IPS DF 19.7 (cell line): ENCODE results near the gene ZNF138.
"Not testable (repeated sequence)": the region's sequence is repeated elsewhere in the genome, so short reads cannot be mapped to it uniquely, and the experiment has no call there.

Experiments used
- DNase-seq: peaks from one replicate; pipeline ENCODE4 v3.0.0-alpha.2; 2013; ENCODE audit warnings: low read depth, low spot score

The ZNF138 gene

DNA sequence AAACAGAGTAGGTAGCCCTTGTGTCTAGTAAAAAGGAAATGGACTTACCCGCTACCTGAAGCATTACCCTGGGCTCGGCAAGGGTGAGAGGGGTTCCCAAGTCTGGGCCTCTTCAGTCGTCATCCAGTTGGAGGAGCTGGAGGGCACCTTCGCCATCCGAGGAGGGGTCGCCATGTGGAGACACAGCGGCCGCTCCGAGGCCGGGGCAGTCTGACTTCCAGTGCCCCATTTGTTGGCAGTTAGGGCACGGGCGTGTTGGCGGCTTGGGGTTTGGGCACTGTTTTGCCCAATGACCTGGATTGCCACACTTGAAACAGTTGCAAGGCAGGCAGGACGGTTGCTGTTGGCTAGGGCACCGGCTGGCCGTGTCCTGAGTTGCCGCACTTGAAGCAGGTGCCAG is 43.8 kb downstream of the ZNF138 start:
- not testable (repeated sequence) for DNase-seq

DNA sequence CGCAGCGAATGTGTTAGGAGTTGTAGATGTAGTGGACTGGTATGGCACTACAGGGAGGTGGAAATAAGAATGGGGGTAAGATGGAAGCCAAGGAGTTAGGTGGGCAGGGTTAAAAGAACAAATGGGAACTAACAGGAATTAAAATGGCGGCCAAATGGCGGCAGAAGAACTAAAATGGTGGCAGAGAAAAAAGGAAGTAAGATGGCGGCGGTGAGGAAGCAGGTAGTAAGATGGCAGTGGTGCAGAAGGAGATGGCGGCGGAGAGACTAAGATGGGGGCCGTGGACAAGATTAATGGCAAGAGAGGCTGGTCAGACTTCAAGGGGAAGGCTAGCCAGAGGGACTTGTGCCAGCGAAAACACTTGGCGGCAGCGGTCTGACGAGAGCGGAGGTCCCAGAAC is 44.5 kb downstream of the ZNF138 start:
- no peak for DNase-seq

DNA sequence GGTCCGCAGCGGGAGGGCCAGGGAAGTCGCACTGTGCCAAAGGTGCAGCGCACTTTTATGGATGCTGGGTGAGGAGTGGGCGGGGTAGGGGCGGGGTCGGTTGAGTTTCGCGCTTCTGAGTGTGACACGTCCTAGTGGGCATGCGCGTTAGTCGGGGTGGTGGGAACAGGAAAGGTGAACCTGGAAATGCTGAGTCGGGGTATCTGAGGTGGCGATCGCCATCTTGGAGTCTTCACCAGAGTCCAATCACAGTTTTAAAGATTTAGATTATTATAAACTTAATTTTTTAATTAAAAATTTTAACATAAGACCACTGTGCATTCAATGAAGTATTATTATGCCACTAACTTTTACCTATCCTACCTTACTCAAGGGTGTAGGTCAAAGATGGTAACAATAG is 45.7 kb downstream of the ZNF138 start:
- DNase-seq = no peak

DNA sequence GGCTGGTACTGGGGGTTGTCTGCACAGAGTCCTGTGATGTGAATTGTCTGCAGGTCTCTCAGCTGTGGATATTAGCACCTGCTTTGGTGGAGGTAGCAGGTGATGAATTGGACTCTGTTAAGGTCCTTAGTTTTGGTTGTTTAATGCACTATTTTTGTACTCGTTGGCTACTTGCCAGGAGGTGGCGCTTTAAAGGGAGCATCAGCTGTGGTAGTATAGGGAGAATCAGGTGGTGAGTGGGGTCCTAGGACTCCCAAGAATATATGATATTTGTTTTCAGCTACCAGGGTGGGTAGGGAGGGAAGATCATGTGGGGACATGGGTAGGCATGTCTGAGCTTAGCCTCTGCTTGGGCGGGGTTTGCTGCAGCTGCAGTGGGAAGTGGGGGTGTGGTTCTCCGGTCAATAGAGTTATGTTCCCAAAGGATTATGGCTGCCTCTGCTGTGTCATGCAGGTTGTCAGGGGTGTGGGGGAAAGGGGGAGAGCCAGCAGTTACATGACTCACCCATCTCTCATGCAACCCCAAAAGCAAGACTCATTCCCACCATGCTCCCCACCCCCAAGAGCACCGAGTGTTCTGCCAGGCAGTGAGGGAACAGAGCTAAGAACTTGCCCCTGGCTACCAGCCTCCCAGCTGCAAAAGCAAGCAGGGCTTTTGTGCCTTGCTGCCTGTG is 55.2 kb downstream of the ZNF138 start:
- no peak for DNase-seq

DNA sequence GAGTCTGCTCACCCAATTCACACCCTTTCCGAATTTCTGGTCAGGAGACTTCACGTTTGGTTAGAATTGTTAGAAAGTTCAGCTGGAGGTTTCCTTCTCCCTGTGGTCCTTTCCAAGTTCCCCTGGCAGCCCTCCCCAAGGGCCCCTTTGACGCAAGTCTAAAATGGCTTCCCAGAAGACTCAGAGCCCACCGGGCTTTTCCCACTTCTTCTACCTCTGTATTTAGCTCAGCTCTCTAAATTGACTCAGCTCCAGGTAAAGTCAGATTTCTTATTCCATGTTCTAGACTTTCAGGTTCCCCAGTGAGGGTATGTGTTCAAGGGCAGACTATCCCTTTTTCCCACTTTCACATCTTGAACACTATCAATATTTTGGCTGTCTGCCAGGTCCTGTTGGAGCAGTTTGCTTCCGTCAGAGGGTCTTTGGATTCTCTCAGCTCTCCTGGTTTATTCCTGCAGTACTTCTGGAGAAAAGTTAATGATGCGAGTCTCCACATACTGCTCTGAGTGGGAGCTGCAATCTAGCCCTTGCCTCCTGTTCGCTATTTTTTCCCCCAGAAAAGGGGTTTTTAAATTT is 55.8 kb downstream of the ZNF138 start:
- DNase-seq = no peak

DNA sequence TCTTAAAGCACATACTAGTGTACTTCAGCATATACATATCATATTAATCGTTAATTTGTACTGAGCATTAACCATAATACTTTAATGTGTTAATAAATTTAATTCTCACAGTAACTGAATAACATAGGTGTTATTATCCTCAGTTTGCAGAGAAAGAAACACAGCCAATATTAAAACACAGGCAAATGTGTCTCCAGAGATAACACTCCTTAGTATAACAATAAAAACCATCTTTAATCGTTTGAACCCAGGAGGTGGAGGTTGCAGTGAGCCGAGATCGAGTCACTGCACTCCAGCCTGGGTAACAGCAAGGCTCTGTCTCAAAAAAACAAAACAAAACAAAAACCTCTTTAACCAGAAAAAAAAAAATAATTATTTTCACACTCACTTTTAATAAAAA is 59.5 kb downstream of the ZNF138 start:
- DNase-seq = no peak

DNA sequence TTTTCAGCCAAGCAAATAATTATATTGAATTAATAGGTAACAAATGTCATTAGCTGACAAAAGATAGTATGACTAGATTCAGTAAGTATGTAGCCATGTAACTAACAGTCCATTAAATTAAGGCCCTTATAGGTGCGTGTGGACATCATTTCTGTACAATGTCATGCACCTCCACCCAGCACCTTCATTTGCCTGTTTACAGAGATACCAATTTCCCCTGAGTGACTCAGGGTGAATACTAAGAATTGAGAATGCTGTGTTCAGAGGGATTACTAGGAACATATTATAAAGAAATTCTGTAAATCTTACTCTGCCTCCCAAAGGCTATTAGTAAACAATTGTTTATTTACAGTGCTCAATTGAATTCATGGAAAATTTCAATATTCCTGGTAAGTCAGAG is 60.7 kb downstream of the ZNF138 start:
- DNase-seq = no peak

DNA sequence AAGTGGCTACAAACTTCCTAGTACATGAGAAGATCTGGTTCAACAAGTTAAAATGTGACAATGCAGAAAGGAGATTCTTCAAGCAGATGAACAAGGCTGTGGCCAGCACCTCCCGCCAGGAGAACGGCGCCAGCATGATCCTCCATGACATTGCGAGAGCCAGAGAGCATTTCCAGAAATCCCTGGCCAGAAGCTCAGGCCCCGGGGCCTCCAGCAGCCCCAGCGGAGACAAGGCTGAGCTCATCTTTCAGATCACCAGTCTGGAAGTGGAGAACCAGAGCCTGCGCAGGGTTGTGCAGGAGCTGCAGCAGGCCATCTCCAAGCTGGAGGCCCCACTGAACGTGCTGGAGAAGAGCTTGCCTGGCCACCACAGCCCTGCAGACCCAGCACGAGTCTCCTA is 68.8 kb downstream of the ZNF138 start:
- DNase-seq = no peak

DNA sequence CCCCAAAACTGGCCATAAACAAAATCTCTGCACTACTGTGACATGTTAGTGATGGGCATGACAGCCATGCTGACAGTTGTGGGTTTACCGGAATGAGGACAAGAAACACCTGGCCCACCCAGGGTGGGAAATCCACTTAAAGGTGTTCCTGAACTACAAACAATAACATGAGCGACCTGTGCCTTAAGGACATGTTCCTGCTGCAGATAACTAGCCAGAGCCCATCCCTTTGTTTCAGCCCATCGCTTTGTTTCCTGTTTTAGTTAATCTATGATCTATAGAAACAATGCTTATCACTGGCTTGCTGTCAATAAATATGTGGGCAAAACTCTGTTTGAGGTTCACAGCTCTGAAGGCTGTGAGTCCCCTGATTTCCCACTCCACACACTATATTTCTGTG is 69.3 kb downstream of the ZNF138 start:
- not testable (repeated sequence) for DNase-seq

DNA sequence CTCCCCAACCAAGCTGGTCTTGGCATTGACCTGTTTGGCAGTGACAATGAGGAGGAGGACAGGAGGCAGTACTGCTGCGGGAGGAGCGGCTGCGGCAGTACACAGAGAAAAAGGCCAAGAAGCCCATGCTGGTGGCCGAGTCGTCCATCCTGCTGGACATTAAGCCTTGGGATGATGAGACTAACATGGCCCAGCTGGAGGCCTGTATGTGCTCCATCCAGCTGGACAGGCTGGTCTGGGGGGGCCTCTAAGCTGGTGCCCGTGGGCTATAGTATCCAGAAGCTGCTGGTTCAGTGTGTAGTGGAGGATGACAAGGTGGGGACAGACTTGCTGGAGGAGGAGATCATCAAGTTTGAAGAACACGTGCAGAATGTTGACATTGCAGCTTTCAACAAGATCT is 69.7 kb downstream of the ZNF138 start:
- no peak for DNase-seq

DNA sequence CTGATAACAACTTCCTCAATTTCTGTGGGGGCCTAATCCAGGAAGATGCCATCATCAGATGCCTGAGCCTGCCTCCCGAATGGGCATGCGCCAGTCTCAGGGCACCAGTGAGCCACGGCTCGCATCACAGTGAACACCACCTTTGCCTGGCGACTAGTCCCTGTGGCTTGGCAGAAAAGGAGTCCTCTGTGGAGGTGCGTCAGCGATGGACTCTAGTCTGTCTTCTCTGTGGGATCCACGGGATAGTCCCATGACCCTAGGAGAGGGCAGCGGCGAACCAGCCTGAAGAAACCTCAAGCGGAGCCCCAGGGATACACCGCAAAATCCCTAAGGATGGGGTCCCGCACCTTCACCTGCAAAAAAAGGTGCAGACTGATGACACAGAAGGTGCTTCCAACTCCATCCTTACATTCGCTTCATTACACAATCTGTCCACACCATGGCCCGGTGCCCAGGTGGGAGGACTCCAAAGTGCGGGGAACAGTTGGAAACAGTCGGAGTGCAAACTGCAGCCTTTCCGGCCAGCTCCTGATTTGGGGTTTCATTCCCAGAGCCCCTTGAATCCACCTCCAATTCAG is 73.7 kb downstream of the ZNF138 start:
- DNase-seq = no peak

DNA sequence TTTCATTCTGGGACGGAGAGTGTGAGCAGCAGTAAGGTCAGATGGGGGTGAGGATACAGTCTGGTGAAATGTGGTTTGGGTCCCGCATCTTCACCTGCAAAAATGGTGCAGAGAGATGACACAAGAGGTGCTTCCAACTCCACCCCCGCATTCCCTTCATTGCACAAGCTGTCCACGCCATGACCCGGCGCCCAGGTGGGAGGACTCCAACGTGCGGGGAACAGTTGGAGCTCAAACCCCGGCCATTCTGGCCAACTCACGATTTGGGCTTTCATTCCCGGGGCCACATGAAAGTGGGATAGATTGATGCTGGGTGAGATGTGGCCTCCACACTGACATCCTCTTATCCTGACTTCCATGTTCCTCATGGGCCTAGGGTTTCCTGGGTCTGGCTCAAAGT is 74.3 kb downstream of the ZNF138 start:
- DNase-seq = no peak

DNA sequence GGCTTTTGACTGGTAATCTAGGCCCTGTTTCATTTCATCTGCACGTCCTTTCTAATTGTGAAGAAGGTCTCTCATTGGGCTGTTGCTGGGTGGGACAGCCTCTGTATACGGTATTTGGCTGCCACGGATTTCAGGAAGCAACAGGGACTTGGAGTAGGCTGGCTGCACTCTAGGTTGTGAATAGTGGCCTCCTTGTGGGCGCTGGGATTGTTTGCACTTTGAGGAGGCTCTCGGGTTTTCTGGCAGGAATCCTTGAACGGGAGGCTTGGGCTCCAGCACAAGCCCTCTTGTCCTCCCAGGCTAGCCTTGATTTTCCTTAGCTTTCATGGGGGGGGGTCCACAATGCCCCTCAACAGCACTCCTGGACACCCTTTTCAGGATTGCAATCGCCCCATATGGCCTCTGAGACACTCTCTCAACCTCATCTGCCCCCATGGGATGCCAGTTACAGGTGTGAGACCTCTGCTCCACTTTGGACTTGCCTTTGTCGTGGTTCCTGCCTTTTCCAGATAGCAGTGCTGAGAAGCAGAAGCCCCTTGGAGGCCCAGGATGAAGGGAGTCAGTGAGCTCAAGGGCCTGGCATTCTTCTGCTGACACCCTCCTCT is 75.0 kb downstream of the ZNF138 start:
- no peak for DNase-seq

DNA sequence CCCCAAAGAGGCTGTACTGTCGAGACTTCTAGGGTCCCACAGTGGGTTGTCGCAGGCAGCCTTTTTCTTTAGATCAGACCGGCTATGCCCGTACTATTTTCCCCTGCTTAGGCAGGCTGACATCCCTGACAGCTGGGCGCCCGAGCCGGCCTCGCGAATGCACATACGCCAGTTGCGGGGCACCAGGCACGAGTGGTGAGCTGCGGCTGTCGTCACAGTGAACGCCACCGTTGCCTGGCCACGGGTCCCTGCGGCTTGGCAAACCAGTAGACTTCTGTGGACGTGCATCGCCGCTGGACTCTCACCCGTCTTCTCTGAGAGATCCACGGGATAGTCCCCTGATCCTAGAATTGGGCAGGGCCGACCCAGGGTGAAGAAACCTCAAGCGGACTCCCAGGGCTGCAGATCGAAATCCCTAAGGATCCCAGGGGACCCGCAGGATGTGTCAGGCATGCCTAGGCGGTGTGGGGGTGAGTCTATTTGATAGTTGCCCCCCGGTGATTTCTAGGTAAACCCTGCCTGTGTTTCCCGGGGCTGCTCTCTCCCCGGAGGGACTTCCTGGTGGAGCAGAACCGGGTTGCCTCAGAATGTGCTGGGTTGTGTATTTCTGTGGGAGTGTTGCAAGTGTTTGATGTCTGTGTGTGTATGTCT is 75.8 kb downstream of the ZNF138 start:
- no peak for DNase-seq

DNA sequence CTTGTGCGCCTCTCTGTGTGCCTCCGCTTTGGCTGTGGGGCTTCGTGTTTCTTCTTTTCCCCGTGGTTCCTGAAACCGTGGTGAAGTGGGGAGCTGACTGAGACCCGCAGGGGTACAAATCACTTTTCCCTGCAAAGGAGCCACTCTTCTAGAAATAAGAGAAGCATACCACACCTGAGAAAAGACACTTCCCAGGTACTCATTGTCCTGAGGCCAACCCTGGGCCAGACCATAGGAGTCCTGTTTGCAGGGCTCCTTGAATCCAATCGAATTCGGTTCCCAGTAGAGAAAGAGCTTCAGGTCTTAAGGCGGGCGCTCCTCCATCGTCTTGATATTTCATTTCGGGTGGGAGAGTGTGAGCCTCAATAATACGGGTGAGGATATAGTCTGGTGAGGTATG is 76.4 kb downstream of the ZNF138 start:
- no peak for DNase-seq

DNA sequence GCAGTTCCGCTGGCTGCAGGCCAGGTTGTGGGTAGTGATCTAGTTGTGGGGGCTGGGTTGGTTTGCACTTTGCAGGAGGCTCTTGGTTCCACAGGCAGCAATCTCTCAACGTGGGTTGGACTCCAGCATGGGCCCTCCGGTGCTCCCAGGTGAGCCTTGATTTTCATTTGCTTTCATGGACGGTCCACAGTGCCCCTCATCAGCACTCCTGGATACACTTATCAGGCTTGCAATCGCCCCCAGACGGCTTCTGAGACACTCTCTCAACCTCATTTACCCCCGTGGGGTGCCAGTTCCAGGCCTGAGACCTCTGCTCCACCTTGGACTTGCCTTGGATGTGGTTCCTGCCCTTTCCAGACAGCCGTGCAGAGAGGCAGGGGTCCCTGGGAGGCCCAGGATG is 77.5 kb downstream of the ZNF138 start:
- DNase-seq = no peak

DNA sequence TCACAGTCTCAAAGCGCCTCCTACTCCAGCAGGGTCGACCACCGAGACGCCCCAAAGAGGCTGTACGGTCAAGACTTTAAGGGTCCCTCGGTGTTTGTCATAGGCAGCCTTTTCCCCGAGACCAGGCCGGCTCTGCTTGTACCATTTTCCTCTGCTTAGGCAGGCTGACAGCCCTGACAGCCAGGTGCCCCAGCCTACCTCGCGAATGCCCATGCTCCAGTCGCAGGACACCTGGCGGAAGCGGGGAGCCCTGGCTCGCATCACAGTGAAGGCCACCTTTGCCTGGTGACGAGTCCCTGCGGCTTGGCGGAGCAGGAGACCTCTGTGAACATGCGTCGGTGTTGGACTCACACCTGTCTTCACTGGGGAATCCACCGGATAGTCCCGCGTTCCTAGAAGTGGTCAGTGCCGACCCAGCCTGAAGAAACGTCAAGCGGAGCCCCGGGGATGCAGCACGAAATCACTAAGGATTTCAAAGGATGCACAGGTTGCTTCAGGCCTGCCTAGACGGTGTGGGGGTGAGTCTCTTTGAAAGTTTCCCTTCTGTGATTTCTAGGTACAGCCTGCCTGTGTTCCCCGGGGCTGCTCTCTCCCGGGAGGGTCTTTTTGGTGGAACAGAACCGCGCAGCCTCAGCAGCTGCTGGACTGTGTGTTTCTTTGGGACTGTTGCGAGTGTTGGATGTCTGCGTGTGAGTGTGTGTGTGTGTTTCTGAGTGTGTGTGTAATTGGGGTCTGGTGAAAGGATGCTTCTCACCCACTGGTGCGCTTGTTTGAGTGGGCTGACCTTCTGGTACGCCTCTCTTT is 78.3 kb downstream of the ZNF138 start:
- no peak for DNase-seq

DNA sequence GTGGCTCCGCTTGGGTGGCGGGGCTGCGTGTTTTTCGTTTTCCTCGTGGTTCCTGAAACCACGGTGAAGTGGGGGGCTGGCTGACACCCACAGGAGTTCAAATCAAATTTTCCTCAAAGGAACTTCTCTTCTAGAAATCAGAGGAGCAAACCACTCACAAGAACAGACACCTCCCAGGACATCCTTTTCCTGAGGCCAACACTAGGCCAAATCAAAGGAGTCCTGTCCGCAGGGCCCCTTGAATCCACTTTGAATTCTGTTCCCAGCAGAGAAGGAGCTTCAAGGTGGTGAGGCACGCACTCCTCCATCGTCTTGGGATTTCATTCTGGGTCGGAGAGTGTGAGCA is 78.9 kb downstream of the ZNF138 start:
- DNase-seq = no peak

DNA sequence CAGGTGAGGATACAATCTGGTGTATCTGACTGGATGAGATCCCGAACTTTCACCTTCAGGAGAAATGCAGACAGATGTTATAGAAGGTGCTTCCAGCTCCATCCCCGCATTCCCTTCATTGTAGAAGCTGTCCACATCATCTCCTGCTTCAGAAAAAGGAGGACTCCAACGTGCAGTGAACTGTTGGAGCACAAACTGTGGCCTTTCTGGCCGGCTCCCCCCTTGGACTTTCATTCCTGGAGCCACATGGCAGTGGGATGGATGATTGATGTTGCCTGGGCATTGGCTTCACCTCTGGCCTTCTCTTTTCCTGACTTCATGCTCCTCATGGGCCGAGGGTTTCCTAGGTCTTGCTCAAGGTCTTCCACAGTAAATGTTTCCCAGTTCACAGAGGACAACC is 79.3 kb downstream of the ZNF138 start:
- no peak for DNase-seq

DNA sequence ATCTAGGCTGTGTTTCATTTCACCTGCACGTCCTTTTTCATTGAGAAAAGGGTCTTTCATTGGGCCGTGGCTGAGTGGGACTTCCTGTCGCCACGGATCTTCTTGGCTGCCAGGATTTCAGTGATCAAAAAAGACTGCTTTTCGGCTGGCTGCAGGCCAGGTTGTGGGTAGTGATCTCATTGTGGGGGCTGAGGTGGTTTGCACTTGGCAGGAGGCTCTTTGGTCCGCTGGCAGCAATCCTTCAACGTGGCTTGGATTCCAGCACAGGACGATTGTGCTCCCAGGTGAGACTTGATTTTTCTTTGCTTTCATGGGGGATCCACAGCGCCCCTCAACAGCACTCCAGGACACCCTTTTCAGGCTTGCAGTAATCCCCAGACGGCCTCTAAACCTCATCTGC is 79.9 kb downstream of the ZNF138 start:
- no peak for DNase-seq

DNA sequence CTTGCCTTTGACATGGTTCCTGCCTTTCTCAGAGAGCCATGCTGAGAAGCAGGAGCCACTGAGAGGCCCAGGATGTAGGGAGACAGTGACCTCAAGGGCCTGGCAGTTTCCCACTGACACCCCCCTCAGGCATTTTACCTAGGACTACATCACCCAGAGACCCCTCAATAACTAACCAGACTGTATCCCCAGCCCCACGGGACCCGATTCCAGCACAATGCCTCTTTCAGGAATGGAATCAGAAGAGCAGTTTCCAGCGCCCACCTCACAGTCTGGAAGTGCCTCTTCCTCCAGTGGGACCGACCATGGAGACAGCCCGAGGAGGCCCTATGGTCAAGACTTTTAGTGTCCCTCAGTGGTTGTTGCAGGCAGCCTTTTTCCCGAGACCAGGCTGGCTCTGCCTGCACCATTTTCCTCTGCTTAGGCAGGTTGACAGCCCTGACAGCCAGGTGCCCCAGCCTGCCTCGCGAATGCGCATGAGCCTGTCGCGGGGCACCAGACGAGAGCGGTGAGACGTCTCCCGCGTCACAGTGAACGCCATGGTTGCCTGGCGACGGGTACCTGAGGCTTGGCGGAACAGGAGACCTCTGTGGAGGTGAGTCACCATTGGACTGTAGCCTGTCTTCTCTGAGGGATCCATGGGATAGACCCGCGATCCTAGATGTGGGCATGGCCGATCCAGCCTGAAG is 80.5 kb downstream of the ZNF138 start:
- DNase-seq = no peak
